ENCODE results near the gene ITPR2. TPM values are rescaled to one million over a fixed set of nuclear protein-coding genes. Genes with fewer than 3 reads are reported as not detected.
A peak's percentile ranks its signal among the peaks of the same experiment; 100 is the strongest.

The ITPR2 gene
- total and polyA plus RNA-seq, 2 of the 13 experiments (the other 11 are each of a cell fraction or from before 2014, with no cell fraction given) = 31.9 to 81.9 TPM

- no peak overlapping the region for H3K27ac ChIP-seq (ENCODE audit: extremely low read length, insufficient read depth, low read length)
- no peak for DNase-seq (ENCODE audit: low spot score)
- peaks cover 36% of the 10 kb centered on the region for H3K4me1 ChIP-seq (ENCODE audit: insufficient read depth, low read length)
- ATAC-seq = no peak
- POLR2A ChIA-PET = interaction anchor here (2.7 kb wide), 1 partner anchor 13 kb away, joined by 12 read pairs; no protein-coding TSS in a partner anchor
- no peaks in the 10 kb centered on the region for H3K9me3 ChIP-seq (ENCODE audit: low read length)
- 96% methylated on average over 8 of the region's 8 CpGs for WGBS (ENCODE audit: low lambda C conversion rate)
- no peak overlapping the region for H2AFZ ChIP-seq (ENCODE audit: low read length)
- no peak overlapping the region for H3K4me2 ChIP-seq (ENCODE audit: low read depth, low read length)
- intact Hi-C loops (cut with micrococcal nuclease; ENCODE audit: unreplicated experiment) (loop anchor here (2.0 kb wide), 1 partner anchor 13 kb away; no protein-coding TSS in a partner anchor), in situ Hi-C loops (cut with HindIII; ENCODE audit: extremely low pct_ligation_motif_present, low pct_unique_long_range_greater_than_20kb) (no loop called here)
- no peaks in the 10 kb centered on the region for H4K20me1 ChIP-seq (ENCODE audit: insufficient read depth, low read length)
- no TSS peak for BruUV-seq (replicated peaks)
- H3K79me2 ChIP-seq (ENCODE audit: insufficient read depth, low read length) = peaks cover 32% of the 10 kb centered on the region
- H3K27me3 ChIP-seq (ENCODE audit: control insufficient read depth in 1 of 2, insufficient read depth in 2 of 2, low read length in 2 of 2) = no peaks in the 10 kb centered on the region
- H3K9ac ChIP-seq (ENCODE audit: insufficient read depth, low read depth, low read length) = no peak overlapping the region
- no peak overlapping the region for H3K4me3 ChIP-seq (replicated peaks in 1 of 3; ENCODE audit: insufficient read depth in 1 of 3, low read depth in 2 of 3, low read length in 3 of 3)
- peak; percentile 42 for TF ChIP-seq RBM22 (optimal IDR thresholded peaks at IDR 0.05; ENCODE audit: low read length)
- no peak for TF ChIP-seq HOXA9 (CRISPR knock-in tag; IDR thresholded peaks at IDR 0.05; ENCODE audit: borderline replicate concordance)
- H3K36me3 ChIP-seq (replicated peaks in 1 of 2; ENCODE audit: control insufficient read depth in 1 of 2, insufficient read depth in 2 of 2, low read length in 2 of 2) = peaks cover 7 to 61% of the 10 kb centered on the region in 2 experiments
- CTCF ChIA-PET (ENCODE audit: low intra/inter-chr PET ratio, low total read pairs) = no interaction called here
- FAIRE-seq = no peak
These were observed 109.3 kb downstream of the ITPR2 start for GRCh38 chr12:26723379-26724308.

GRCh38 chr12:26721800-26722199 lies 111.2 kb downstream of the ITPR2 start:
- Histone ChIP-seq H2AFZ (ENCODE audit: low read length) (no peak overlapping the region), H3K27ac (ENCODE audit: extremely low read length, insufficient read depth, low read length) (no peak overlapping the region), H3K4me2 (ENCODE audit: low read depth, low read length) (no peak overlapping the region), H4K20me1 (ENCODE audit: insufficient read depth, low read length) (no peaks in the 10 kb centered on the region), H3K4me1 (ENCODE audit: insufficient read depth, low read length) (peaks cover 18% of the 10 kb centered on the region), H3K9ac (ENCODE audit: insufficient read depth, low read depth, low read length) (no peak overlapping the region), H3K4me3 (replicated peaks in 1 of 3; ENCODE audit: insufficient read depth in 1 of 3, low read depth in 2 of 3, low read length in 3 of 3) (no peak overlapping the region), H3K9me3 (ENCODE audit: low read length) (no peaks in the 10 kb centered on the region), H3K36me3 (replicated peaks in 1 of 2; ENCODE audit: control insufficient read depth in 1 of 2, insufficient read depth in 2 of 2, low read length in 2 of 2) (peaks cover 11 to 73% of the 10 kb centered on the region in 2 experiments), H3K27me3 (ENCODE audit: control insufficient read depth in 1 of 2, insufficient read depth in 2 of 2, low read length in 2 of 2) (no peaks in the 10 kb centered on the region), H3K79me2 (ENCODE audit: insufficient read depth, low read length) (peaks cover 13% of the 10 kb centered on the region)
- intact Hi-C loops (cut with micrococcal nuclease; ENCODE audit: unreplicated experiment) (loop anchor here (2.0 kb wide), 1 partner anchor 15 kb away; no protein-coding TSS in a partner anchor), in situ Hi-C loops (cut with HindIII; ENCODE audit: extremely low pct_ligation_motif_present, low pct_unique_long_range_greater_than_20kb) (no loop called here)
- no peak for DNase-seq (ENCODE audit: low spot score)
- no peak for FAIRE-seq
- CTCF ChIA-PET (ENCODE audit: low intra/inter-chr PET ratio, low total read pairs) = no interaction called here
- WGBS (ENCODE audit: low lambda C conversion rate) = 98% methylated on average over 2 of the region's 2 CpGs
- no TSS peak for BruUV-seq (replicated peaks)
- POLR2A ChIA-PET = interaction anchor here (2.7 kb wide), 1 partner anchor 14 kb away, joined by 12 read pairs; no protein-coding TSS in a partner anchor
- ATAC-seq = no peak
- no peak for TF ChIP-seq ZNF550 (CRISPR knock-in tag; IDR thresholded peaks at IDR 0.05; ENCODE audit: borderline replicate concordance)
- no peak for TF ChIP-seq TBX2 (CRISPR knock-in tag; IDR thresholded peaks at IDR 0.05; ENCODE audit: borderline replicate concordance)
- TF ChIP-seq ZNF569 (CRISPR knock-in tag; IDR thresholded peaks at IDR 0.05; ENCODE audit: borderline replicate concordance) = no peak
- no peak for TF ChIP-seq THYN1 (CRISPR knock-in tag; IDR thresholded peaks at IDR 0.05; ENCODE audit: borderline replicate concordance, low read depth)
